T-helper 1 cell (primary cell): Measurements from ENCODE around the gene ELFN2.

Experiments used
- DNase-seq, 5 donors: peaks; one replicate each; pipeline ENCODE4 v3.0.0-alpha.2; 2012 to 2020

The ELFN2 gene

GRCh38 chr22:37454857-37455686 is 27.8 kb upstream of the ELFN2 start:
- no peak for DNase-seq

GRCh38 chr22:37453696-37454095 is 26.4 kb upstream of the ELFN2 start:
- no peak for DNase-seq

- no peak for DNase-seq
Measured at GRCh38 chr22:37451218-37451617, 23.9 kb upstream of the ELFN2 start.

GRCh38 chr22:37449331-37450001 is 22.2 kb upstream of the ELFN2 start:
- no peak for DNase-seq

- no peak for DNase-seq
Measured at GRCh38 chr22:37448516-37449127, 21.3 kb upstream of the ELFN2 start.

- DNase-seq = no peak
Measured at GRCh38 chr22:37445501-37445900, 18.2 kb upstream of the ELFN2 start.

GRCh38 chr22:37443977-37444376 is 16.7 kb upstream of the ELFN2 start:
- DNase-seq = no peak

GRCh38 chr22:37443086-37443485 is 15.8 kb upstream of the ELFN2 start:
- DNase-seq = no peak

GRCh38 chr22:37442537-37442936 is 15.3 kb upstream of the ELFN2 start:
- peak in 1 of 5 donors; percentile 37 for DNase-seq

- DNase-seq = no peak
Measured at GRCh38 chr22:37442135-37442534, 14.9 kb upstream of the ELFN2 start.

- DNase-seq = no peak
Measured at GRCh38 chr22:37440875-37441274, 13.6 kb upstream of the ELFN2 start.

- no peak for DNase-seq
Measured at GRCh38 chr22:37439347-37439746, 12.1 kb upstream of the ELFN2 start.

- no peak for DNase-seq
Measured at GRCh38 chr22:37435970-37436603, 8.8 kb upstream of the ELFN2 start.

- DNase-seq = no peak
Measured at GRCh38 chr22:37433786-37434185, 6.5 kb upstream of the ELFN2 start.

- DNase-seq = no peak
Measured at GRCh38 chr22:37432708-37433054, 5.4 kb upstream of the ELFN2 start.

GRCh38 chr22:37431801-37432707 is 4.8 kb upstream of the ELFN2 start:
- peak in 1 of 5 donors; percentile 53 for DNase-seq

- no peak for DNase-seq
Measured at GRCh38 chr22:37431366-37431765, 4.1 kb upstream of the ELFN2 start.

- no peak for DNase-seq
Measured at GRCh38 chr22:37430941-37431340, 3.7 kb upstream of the ELFN2 start.

GRCh38 chr22:37428649-37429586 is 1.6 kb upstream of the ELFN2 start:
- peak in 4 of 5 donors; percentile 31 to 48 (median 39) for DNase-seq

- DNase-seq = no peak
Measured at GRCh38 chr22:37427711-37428635, 694 bp upstream of the ELFN2 start.
